ENCODE data around the gene WNT9B.
A peak's percentile ranks its signal among the peaks of the same experiment; 100 is the strongest.

WNT9B gene, protein sequence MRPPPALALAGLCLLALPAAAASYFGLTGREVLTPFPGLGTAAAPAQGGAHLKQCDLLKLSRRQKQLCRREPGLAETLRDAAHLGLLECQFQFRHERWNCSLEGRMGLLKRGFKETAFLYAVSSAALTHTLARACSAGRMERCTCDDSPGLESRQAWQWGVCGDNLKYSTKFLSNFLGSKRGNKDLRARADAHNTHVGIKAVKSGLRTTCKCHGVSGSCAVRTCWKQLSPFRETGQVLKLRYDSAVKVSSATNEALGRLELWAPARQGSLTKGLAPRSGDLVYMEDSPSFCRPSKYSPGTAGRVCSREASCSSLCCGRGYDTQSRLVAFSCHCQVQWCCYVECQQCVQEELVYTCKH

GRCh38 chr17:46851029-46851741 is at the start of gene WNT9B:
TSS of gene WNT9B (plus strand) at chr17:46851583. CDS start at chr17:46851639, 56 bp downstream.
- peak; percentile 64 to 68 for DNase-seq

DNA sequence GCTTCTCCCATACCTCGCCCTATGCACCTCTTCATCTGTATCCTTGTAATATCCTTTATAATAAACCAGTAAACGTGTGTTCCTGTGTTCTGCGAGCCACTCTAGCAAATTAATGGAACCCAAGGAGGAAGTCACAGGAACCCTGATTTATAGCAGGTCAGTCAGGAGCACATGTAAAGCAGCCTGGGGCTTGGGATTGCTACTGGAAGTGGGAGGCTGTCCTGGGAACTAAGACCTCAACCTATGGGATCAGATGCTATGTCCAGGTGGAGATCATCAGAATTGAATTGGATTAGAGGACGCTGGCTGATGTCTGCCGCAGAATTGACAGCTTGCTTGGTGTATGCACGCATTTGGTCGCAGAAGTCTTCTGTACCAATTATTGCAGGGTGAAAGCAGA is 48.6 kb upstream of the WNT9B start:
- no peak for DNase-seq

GRCh38 chr17:46803544-46803943 is 47.8 kb upstream of the WNT9B start:
- DNase-seq, result no peak

- DNase-seq, result no peak
Measured at GRCh38 chr17:46805771-46806170, 45.6 kb upstream of the WNT9B start.

DNA sequence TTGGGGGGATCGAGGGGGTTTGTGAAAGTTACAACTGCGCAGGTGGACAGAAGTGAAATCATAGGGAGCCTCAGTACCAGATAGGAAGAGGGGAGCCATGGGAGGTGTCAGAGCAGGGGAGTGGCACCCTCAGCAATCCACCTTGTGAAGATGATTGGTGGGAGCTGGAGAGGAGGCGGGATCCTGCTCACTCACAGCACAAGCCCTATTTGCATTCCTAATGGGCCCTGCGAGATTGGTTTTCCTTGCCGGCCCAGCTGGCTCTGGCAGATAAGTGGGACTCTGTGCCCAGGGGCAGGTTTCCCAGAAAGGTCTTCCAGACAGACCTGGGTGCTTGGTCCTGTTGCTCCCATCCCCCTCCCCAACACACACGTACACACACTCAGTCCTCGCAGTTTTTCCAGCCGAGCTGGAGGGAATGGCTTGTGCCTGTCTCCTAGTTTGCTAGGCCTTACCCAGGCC is 42.2 kb upstream of the WNT9B start:
- DNase-seq, result peak in 1 of 2 experiments; percentile 8

DNA sequence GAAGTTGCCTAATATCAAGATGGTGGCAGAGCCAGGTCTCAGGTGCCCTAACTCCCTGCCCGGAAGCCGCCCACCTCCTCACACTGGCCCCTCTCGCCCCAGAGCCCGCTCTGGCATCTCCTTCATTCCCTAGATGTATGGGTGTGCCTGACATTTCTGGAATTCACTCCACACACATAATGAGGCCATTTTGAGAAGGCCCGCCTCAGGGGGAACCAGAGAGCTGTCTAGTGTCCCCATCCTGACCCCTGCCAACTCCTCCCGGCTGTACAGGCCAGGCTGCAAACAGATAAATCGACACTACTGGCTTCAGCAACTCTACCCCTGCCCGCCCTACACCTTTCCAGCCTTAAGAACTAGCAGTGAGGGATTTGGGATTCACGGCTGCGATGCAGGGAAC is 40.5 kb upstream of the WNT9B start:
- DNase-seq, result no peak

- DNase-seq, result no peak
Measured at GRCh38 chr17:46811978-46812583, 39.3 kb upstream of the WNT9B start.

- DNase-seq, result no peak
Measured at GRCh38 chr17:46812624-46813318, 38.6 kb upstream of the WNT9B start.

DNA sequence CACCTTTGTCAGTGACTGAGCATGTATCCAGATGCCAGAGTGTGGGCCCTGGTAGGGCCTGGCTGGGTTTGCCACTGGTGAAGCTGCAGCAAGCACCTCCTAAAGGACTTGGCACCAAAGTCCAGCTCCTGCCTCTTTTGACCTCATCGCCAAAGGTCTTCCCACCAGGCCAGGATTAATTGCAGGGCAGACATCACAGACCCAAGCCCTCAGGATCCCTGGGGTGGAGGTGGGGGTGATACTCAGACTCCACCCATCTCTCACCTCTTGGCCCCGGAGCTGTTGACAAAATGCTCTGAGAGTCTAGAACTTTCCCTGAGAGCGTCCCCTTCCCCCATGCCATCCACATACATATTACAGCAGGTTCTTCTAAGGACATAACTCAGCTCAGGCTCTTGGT is 37.5 kb upstream of the WNT9B start:
- DNase-seq, result no peak

GRCh38 chr17:46814446-46814845 is 36.9 kb upstream of the WNT9B start:
- DNase-seq, result no peak

- DNase-seq, result no peak
Measured at GRCh38 chr17:46815474-46816353, 35.7 kb upstream of the WNT9B start.

DNA sequence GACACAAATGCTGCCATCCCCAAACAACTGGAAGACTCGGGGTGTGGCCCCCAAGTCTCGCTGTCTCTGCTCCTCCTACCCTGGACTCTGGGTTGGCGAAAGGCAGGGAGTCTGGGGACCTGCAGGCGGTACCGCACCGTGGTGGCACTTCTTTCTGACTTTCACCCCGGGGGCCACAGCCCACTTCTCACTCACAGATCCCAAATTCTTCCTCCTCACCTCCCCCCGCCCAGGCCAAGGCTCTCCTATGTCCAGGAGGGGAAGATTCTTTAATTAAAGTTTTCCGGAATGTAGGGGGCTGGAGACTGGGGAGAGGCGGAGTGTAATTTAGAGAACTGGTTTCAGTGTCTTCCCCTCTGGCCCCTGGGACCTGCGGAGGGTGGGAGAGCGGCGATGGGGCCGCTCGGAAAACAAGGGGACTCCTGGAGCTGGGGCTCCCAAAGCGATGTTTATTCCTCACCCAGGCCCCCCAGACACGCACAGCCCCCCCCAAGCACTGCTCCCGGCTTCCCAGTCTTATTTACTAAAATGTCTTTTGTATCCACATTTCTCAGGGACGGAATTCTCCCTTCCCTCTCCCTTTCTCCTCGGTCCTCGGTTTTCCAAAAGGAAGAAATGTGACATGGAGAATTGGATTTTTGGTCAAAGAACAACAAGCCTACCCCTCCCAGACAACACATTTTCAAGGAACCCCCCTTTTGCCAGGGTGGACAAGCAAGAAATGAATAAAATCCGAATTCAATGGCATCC is 34.1 kb upstream of the WNT9B start:
- no peak for DNase-seq

DNA sequence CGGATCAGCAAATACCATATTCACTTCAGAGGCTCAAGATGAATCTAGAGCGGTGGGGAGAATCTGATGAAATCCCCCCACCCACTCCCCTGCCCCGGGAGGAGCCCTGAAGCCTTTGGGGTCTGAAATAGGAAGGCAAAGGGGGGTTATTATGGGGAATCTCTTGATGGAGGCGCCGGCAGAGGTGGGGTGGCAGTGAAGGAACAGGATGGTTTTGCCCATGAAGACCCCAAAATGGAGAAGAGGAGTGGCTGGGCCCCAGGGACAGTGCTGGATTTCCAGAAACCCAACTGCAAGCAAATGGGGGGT is 33.5 kb upstream of the WNT9B start:
- DNase-seq, result no peak

GRCh38 chr17:46818316-46818928 is 33.0 kb upstream of the WNT9B start, which contains the start of gene WNT3:
TSS of gene WNT3 (minus strand) at chr17:46818692. CDS start at chr17:46818597, 95 bp downstream.
- peak in 1 of 2 experiments; percentile 20 for DNase-seq

DNA sequence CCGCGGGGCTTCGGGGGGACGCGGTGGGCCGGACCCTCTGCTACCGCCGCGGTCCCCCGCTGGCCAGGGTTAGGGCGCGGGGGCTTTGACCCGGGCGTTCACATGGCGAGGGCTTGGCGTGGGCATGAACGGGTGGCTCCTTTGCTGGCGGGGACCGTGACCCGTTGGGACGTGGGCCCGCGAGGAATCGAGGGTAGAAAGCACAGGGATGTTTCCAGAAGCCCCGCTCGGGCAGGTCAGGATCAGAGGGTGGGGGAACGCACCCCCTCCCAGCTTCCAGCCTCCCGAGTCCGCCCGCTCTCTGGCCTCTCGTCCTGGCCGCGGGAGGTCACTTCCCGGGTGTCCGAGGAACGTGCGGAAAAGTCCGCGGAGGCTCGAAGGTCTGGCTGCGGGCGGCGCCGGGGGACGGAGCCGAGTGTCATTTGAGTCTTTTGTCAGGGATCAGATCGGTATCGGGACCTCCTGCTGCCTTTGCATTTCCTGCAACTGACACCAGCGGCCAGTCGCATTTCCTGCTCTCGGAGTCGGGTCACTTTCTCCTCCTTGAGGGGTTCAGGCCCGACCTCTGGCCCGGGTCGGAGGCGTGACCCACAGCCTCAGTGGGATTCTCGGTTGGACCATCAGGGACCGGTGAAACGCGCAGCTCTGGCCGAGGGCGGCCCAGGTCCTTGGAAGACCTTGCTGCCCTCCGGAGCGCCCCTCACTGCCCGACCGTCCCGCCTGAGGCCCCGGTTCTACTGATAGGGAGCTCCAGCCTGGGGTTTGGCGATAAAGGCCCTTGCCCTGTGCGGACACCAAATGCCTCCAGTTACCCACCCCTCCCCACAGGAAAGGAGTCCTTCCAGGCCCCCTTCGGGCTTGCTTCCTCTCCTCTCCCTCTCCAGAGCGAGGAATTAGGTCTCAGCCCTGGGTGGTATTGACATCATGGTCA is 32.2 kb upstream of the WNT9B start:
- no peak for DNase-seq

DNA sequence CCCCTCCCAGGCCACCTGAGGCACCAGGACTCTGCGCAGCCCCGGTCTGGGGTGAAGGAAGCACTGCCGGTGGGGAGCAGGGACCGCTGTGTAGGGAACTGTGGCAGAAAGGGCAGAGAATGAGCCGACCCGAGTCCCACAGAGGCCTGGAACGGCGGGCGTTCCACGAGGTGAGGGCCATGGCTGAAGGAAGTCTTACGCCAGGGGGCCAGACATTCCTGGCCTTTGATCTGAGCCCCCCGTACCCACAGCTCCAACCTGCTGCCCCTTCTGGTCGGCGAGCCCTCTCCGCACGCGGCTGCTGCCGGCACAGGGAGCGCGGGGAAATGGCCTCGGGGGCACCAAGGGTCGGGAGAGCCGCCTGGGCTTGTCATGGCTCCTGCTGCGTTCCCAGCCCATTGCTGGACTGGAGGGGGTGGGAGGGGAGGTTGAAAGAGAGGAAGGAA is 31.5 kb upstream of the WNT9B start:
- no peak for DNase-seq

DNA sequence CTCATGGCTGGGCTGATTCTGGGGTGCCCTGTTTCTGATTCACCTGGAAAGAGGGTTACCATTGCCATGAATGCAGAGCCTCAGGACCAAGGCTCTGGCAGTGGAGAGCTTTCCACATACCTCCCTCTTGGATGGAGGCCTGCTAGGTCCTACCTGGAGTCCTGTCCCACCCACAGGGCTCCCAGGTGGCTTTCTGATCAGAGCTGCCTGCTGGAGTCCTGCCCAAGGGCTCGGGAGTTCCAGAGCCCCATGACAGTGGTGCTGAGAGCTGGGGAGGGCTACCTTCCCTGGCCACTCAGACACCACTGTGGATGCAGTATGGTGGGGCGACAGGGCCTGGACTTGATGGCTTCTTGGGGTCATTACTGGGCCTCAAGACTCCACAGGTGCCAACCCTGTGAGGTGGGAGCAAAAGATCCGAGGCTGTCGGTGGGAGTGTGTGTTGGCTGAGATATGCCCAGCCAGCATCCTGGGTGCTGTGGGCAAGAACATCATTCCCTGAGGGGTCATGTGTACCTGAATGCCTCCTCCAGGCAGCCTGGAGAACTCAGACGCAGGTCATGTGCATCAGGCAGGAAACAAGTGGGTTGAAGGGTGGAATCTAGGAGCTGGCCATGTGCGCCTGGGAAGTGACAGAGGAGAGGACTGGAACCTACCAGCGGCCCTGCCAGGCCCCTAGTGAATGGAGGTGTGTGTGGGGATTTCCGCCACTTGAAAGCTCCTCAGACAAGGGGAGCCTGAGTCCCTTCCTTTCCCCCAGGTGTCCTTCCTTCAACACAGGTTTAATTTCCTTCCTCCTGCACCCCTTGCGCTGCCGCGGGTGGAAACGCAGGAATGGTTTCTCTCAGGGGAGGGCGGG is 30.6 kb upstream of the WNT9B start:
- DNase-seq, result no peak

- DNase-seq, result no peak
Measured at GRCh38 chr17:46821482-46822387, 29.6 kb upstream of the WNT9B start.

Data from NCI-H2081 (cell line).